Body of pancreas (tissue), 4 donors: ENCODE results near the gene LIPJ.

Source experiments
- CTCF ChIP-seq, 7 experiments: fragments of 450-650 bp in 4 of 7; fragments of 200-600 bp in 3 of 7; sonication (generic) in 3 of 7; IDR thresholded peaks; one replicate each; pipeline ENCODE4 v1.5.1; 2016 to 2019; ENCODE audit warnings: antibody characterized with exemption in 7 of 7
- POLR2A ChIP-seq, 3 donors: fragments of 450-650 bp; IDR thresholded peaks; one replicate each; pipeline ENCODE4 v1.6.1; 2016; ENCODE audit warnings: antibody characterized with exemption in 3 of 3, mild to moderate bottlenecking in 2 of 3

GRCh38 chr10:88598055-88598454, 11.5 kb downstream of the LIPJ start:
- TF ChIP-seq CTCF (IDR thresholded peaks at IDR 0.05) (no peak), POLR2A (IDR thresholded peaks at IDR 0.05) (no peak)
